HepG2 (cell line): Measurements from ENCODE around the gene AGAP1. TPM values are rescaled to one million over a fixed set of nuclear protein-coding genes. Genes with fewer than 3 reads are reported as not detected.

Source experiments
- ATAC-seq: fragments of 200-7000 bp; cut with Tn5 transposase; 3 replicates; pipeline ENCODE4 v1.9.1; 2020; ENCODE audit warnings: mild to moderate bottlenecking, moderate library complexity
- BruUV-seq: library from RNA; stranded (reverse); fragments of 400-500 nt; replicated peaks from 2 replicates; lab custom pipeline; 2021; lab: Mats Ljungman, UMichigan
- CTCF ChIA-PET: fragments of 300-600 bp; formaldehyde crosslinking; extraction: SDS; loops from one replicate; lab custom pipeline; 2021; ENCODE audit warnings: low total read pairs, inconsistent platforms, low intra/inter-chr PET ratio; lab: Yijun Ruan, JAX
- POLR2A ChIA-PET: fragments of 350-600 bp; sonication (Branson Sonifier 250); formaldehyde crosslinking; loops from one replicate; lab custom pipeline; 2020; ENCODE audit warnings: antibody characterized with exemption, inconsistent platforms; lab: Yijun Ruan, JAX
- DNase-seq: peaks from one replicate; pipeline ENCODE4 v3.0.0-alpha.2; 2015; ENCODE audit warnings: low spot score
- FAIRE-seq: peaks from 3 replicates; lab custom pipeline; 2011; peaks lifted over from hg19 to GRCh38; lab: Jason Lieb, UNC
- H2AFZ ChIP-seq: one replicate; pipeline ENCODE4 v1.6.1; 2011; ENCODE audit warnings: low read length, inconsistent platforms
- H3K27ac ChIP-seq: fragments of 300-600 bp; 3 replicates; pipeline ENCODE4 v1.8.0; 2011; ENCODE audit warnings: mixed run types, mild to moderate bottlenecking, mixed read lengths, low read length, inconsistent platforms; ENCODE audit not compliant: insufficient read depth; ENCODE audit errors: extremely low read length
- H3K27me3 ChIP-seq, 2 experiments: fragments of 200-600 bp in 1 of 2; 2 replicates in 1 of 2; 3 replicates in 1 of 2; pipeline versions ENCODE4 v1.6.0 to v1.8.0; 2011; ENCODE audit warnings: low read length in 2 of 2, mild to moderate bottlenecking in 2 of 2, moderate library complexity in 2 of 2, inconsistent platforms in 1 of 2; ENCODE audit not compliant: insufficient read depth in 2 of 2, control insufficient read depth in 1 of 2
- H3K36me3 ChIP-seq, 2 experiments: fragments of 200-600 bp in 1 of 2; replicated peaks in 1 of 2; 2 replicates in 1 of 2; 3 replicates in 1 of 2; pipeline versions ENCODE4 v1.5.1 to v1.8.0; 2011; ENCODE audit warnings: low read length in 2 of 2, inconsistent platforms in 1 of 2; ENCODE audit not compliant: insufficient read depth in 2 of 2, control insufficient read depth in 1 of 2
- H3K4me1 ChIP-seq: 2 replicates; pipeline ENCODE4 v1.5.1; 2012; ENCODE audit warnings: low read length, inconsistent platforms; ENCODE audit not compliant: insufficient read depth
- H3K4me2 ChIP-seq: 2 replicates; pipeline ENCODE4 v1.6.0; 2011; ENCODE audit warnings: low read depth, low read length, inconsistent platforms
- H3K4me3 ChIP-seq, 3 experiments: fragments of 200-600 bp in 1 of 3; sonication (generic), shearing (Covaris generic) in 1 of 3; replicated peaks in 1 of 3; 2 replicates each; pipeline ENCODE4 v1.5.1; 2011 to 2016; ENCODE audit warnings: low read length in 3 of 3, inconsistent platforms in 2 of 3, low read depth in 2 of 3, mild to moderate bottlenecking in 2 of 3, control low read depth in 1 of 3, mixed read lengths in 1 of 3; ENCODE audit not compliant: insufficient read depth in 1 of 3
- H3K79me2 ChIP-seq: one replicate; pipeline ENCODE4 v1.6.1; 2011; ENCODE audit warnings: low read length, inconsistent platforms; ENCODE audit not compliant: insufficient read depth
- H3K9ac ChIP-seq: 2 replicates; pipeline ENCODE4 v1.6.0; 2011; ENCODE audit warnings: mild to moderate bottlenecking, low read depth, low read length, inconsistent platforms; ENCODE audit not compliant: insufficient read depth
- H3K9me3 ChIP-seq: 2 replicates; pipeline ENCODE4 v1.5.1; 2012; ENCODE audit warnings: mild to moderate bottlenecking, low read length
- H4K20me1 ChIP-seq: 2 replicates; pipeline ENCODE4 v1.6.0; 2011; ENCODE audit warnings: inconsistent platforms, mild to moderate bottlenecking, low read length, moderate library complexity; ENCODE audit not compliant: insufficient read depth
- CREB3 ChIP-seq: sonication (generic); formaldehyde crosslinking; IDR thresholded peaks from 2 replicates; pipeline ENCODE4 v1.5.0; 2020; ENCODE audit warnings: missing genetic modification reagents
- MAZ ChIP-seq, 2 experiments: sonication (generic) in 1 of 2; formaldehyde crosslinking in 1 of 2; IDR thresholded peaks; 2 replicates each; pipeline versions ENCODE4 v1.5.0 to v1.6.1; 2012 to 2020; ENCODE audit warnings: low read depth in 2 of 2, mild to moderate bottlenecking in 2 of 2, borderline replicate concordance in 1 of 2, improper control_type of control experiment in 1 of 2, low read length in 1 of 2, missing genetic modification reagents in 1 of 2, moderate library complexity in 1 of 2
- NFIB ChIP-seq: sonication (generic); formaldehyde crosslinking; IDR thresholded peaks from 2 replicates; pipeline ENCODE4 v1.9.0; 2021; ENCODE audit warnings: missing genetic modification reagents, mild to moderate bottlenecking, borderline replicate concordance
- NFYB ChIP-seq: sonication (generic); formaldehyde crosslinking; IDR thresholded peaks from 2 replicates; pipeline ENCODE4 v1.4.0; 2020; ENCODE audit warnings: missing genetic modification reagents
- PPARG ChIP-seq: conservative IDR thresholded peaks from 2 replicates; pipeline ENCODE4 v1.6.1; 2016; ENCODE audit warnings: missing biosample characterization, missing genetic modification reagents
- SOX13 ChIP-seq, 3 experiments: fragments of 450-650 bp in 1 of 3; sonication (generic) in 1 of 3; formaldehyde crosslinking in 1 of 3; IDR thresholded peaks in 2 of 3; conservative IDR thresholded peaks in 1 of 3; 2 replicates each; pipeline versions ENCODE4 v1.5.0 to v1.6.1; 2016 to 2020; ENCODE audit warnings: antibody characterized with exemption in 1 of 3, mild to moderate bottlenecking in 1 of 3, missing compliant biosample characterization in 1 of 3, missing genetic modification reagents in 1 of 3, moderate library complexity in 1 of 3
- TFAP4 ChIP-seq: sonication (generic); IDR thresholded peaks from 2 replicates; pipeline ENCODE4 v1.6.1; 2016; ENCODE audit warnings: low read depth, borderline replicate concordance
- USF2 ChIP-seq, 2 experiments: sonication (generic) in 1 of 2; formaldehyde crosslinking in 1 of 2; IDR thresholded peaks; 2 replicates each; pipeline versions ENCODE4 v1.5.1 to v1.6.1; 2011 to 2020; ENCODE audit warnings: borderline replicate concordance in 1 of 2, low read depth in 1 of 2, low read length in 1 of 2, mild to moderate bottlenecking in 1 of 2, missing genetic modification reagents in 1 of 2, moderate library complexity in 1 of 2
- ZNF446 ChIP-seq: sonication (generic); formaldehyde crosslinking; IDR thresholded peaks from 2 replicates; pipeline ENCODE4 v1.5.0; 2020; ENCODE audit warnings: mild to moderate bottlenecking, missing genetic modification reagents
- ZNF615 ChIP-seq: sonication (generic); formaldehyde crosslinking; IDR thresholded peaks from 2 replicates; pipeline ENCODE4 v1.5.0; 2020; ENCODE audit warnings: mild to moderate bottlenecking, missing genetic modification reagents, borderline replicate concordance
- ZNF687 ChIP-seq: sonication (generic); formaldehyde crosslinking; IDR thresholded peaks from 2 replicates; pipeline ENCODE4 v1.5.1; 2020; ENCODE audit warnings: mild to moderate bottlenecking, missing genetic modification reagents, moderate library complexity
- ZNF747 ChIP-seq: sonication (generic); formaldehyde crosslinking; IDR thresholded peaks from 2 replicates; pipeline ENCODE4 v1.8.1; 2023; ENCODE audit warnings: missing genetic modification reagents, mild to moderate bottlenecking, borderline replicate concordance
- ZNF749 ChIP-seq: sonication (generic); formaldehyde crosslinking; IDR thresholded peaks from 2 replicates; pipeline ENCODE4 v1.8.0; 2022; ENCODE audit warnings: mild to moderate bottlenecking, missing genetic modification reagents, moderate library complexity, borderline replicate concordance
- WGBS: methylation state at CpG from one replicate; pipeline ENCODE4 v1.1.6; 2017; ENCODE audit warnings: low lambda C conversion rate; 5-methylcytosine and 5-hydroxymethylcytosine counted together
- in situ Hi-C: cut with HindIII; loops from 2 replicates; pipeline ENCODE4 v1.10.0; 2017; ENCODE audit warnings: low pct_unique_long_range_greater_than_20kb; ENCODE audit not compliant: extremely low pct_ligation_motif_present
- intact Hi-C: fragments of 100-400 bp; cut with micrococcal nuclease; formaldehyde crosslinking; loops from one replicate; pipeline ENCODE4 v1.10.0; 2022; ENCODE audit not compliant: unreplicated experiment
- polyA plus RNA-seq, 8 experiments: library from polyadenylated mRNA; depleted of rRNA in 3 of 8; stranded (reverse) in 7 of 8; unstranded in 1 of 8; fragments of >200 nt; fragmentation: Illumina TruSeq in 4 of 8; extraction: Trizol in 4 of 8; gene quantifications; 2 replicates each; pipeline versions ENCODE4 v1.2.1 to v1.2.3, GENCODE V29; 2011 to 2016; ENCODE audit warnings: low read depth in 4 of 8, missing spikeins in 1 of 8, mixed read lengths in 1 of 8; ENCODE audit not compliant: insufficient read depth in 1 of 8
- total RNA-seq, 5 experiments: library from RNA; depleted of rRNA; stranded (reverse); fragments of >200 nt; fragmentation: Illumina TruSeq; extraction: Trizol; gene quantifications; 2 replicates each; pipeline ENCODE4 v1.2.3, GENCODE V29; 2016; ENCODE audit warnings: low read depth in 1 of 5

Gene AGAP1
- total and polyA plus RNA-seq, 2 of the 13 experiments (the other 11 are each of a cell fraction or from before 2014, with no cell fraction given), result 21.2 to 32.7 TPM

- Histone ChIP-seq H3K27me3 (no peaks in the 10 kb centered on the region), H4K20me1 (peaks cover 28% of the 10 kb centered on the region; the same call in 1 of the 2 replicates), H3K4me3 (no peak overlapping the region), H2AFZ (no peak overlapping the region), H3K4me2 (no peak overlapping the region), H3K4me1 (peaks cover 27% of the 10 kb centered on the region), H3K9me3 (no peaks in the 10 kb centered on the region), H3K27ac (no peak overlapping the region), H3K9ac (no peak overlapping the region), H3K36me3 (peaks cover 0 to 1% of the 10 kb centered on the region in 2 experiments; a peak in 1 of 5 replicates), H3K79me2 (peaks cover 14% of the 10 kb centered on the region)
- FAIRE-seq (no peak), DNase-seq (no peak), ATAC-seq (0 out of 3 replicates have a peak, but pooled peaks have one; percentile 10)
- POLR2A ChIA-PET, result no interaction called here
- 98% methylated on average over 9 of the region's 9 CpGs for WGBS
- in situ Hi-C loops (no loop called here), intact Hi-C loops (no loop called here)
- BruUV-seq, result no TSS peak
- CTCF ChIA-PET, result no interaction called here
- no peak for TF ChIP-seq ZNF749
- TF ChIP-seq USF2 (IDR thresholded peaks at IDR 0.05; ENCODE audit: low read depth, low read length), result no peak
- no peak for TF ChIP-seq USF2 (CRISPR knock-in tag; IDR thresholded peaks at IDR 0.05; ENCODE audit: borderline replicate concordance)
- no peak for TF ChIP-seq ZNF446
- no peak for TF ChIP-seq NFIB (CRISPR knock-in tag)
- TF ChIP-seq CREB3 (CRISPR knock-in tag), result no peak
- no peak for TF ChIP-seq ZNF615 (CRISPR knock-in tag)
- no peak for TF ChIP-seq NFYB (CRISPR knock-in tag)
- no peak for TF ChIP-seq SOX13 (IDR thresholded peaks at IDR 0.05)
- TF ChIP-seq SOX13 (CRISPR knock-in tag; conservative IDR thresholded peaks at IDR 0.05 in 1 of 2, IDR thresholded peaks at IDR 0.05 in 1 of 2), result no peak
- TF ChIP-seq PPARG (CRISPR knock-in tag), result no peak
- TF ChIP-seq MAZ (IDR thresholded peaks at IDR 0.05; ENCODE audit: borderline replicate concordance, low read depth, low read length), result no peak
- no peak for TF ChIP-seq MAZ (CRISPR knock-in tag; IDR thresholded peaks at IDR 0.05; ENCODE audit: low read depth)
- TF ChIP-seq ZNF747 (CRISPR knock-in tag), result no peak
- TF ChIP-seq TFAP4, result peak; percentile 21; the same call in 1 of the 2 replicates
- TF ChIP-seq ZNF687 (CRISPR knock-in tag), result peak; percentile 44
Observed at GRCh38 chr2:235642446-235643098, 148.7 kb downstream of the AGAP1 start.
